Stomach smooth muscle (tissue), 2 donors: Measurements from ENCODE around the gene VSIR.

ENCODE experiments used
- H3K27ac ChIP-seq: one replicate; pipeline ENCODE4 v1.7.0; 2013; ENCODE audit warnings: mild to moderate bottlenecking, low read length, inconsistent platforms
- H3K27me3 ChIP-seq, 2 donors: one replicate each; pipeline ENCODE4 v1.7.0; 2013; ENCODE audit warnings: low read length in 2 of 2; ENCODE audit not compliant: insufficient read depth in 2 of 2, control insufficient read depth in 1 of 2
- H3K36me3 ChIP-seq, 2 donors: one replicate each; pipeline ENCODE4 v1.7.0; 2013; ENCODE audit warnings: low read length in 2 of 2; ENCODE audit not compliant: control insufficient read depth in 2 of 2, insufficient read depth in 2 of 2
- H3K4me1 ChIP-seq: one replicate; pipeline ENCODE4 v1.7.0; 2013; ENCODE audit warnings: low read length; ENCODE audit not compliant: control insufficient read depth, insufficient read depth
- H3K4me3 ChIP-seq, 2 donors: one replicate each; pipeline ENCODE4 v1.7.0; 2013; ENCODE audit warnings: low read length in 2 of 2
- H3K9ac ChIP-seq, 2 donors: one replicate each; pipeline ENCODE4 v1.7.0; 2013; ENCODE audit warnings: low read length in 2 of 2, mild to moderate bottlenecking in 1 of 2
- H3K9me3 ChIP-seq, 2 donors: one replicate each; pipeline ENCODE4 v1.7.0; 2013; ENCODE audit warnings: low read length in 2 of 2; ENCODE audit not compliant: control insufficient read depth in 2 of 2
- donor health status: healthy.
- donor health status: Pancreatic carcinoma.

The VSIR gene

GRCh38 chr10:71773221-71773971, at the start of gene VSIR:
Gene VSIR (minus strand): TSS chr10:71773520. CDS start chr10:71773439, 81 bp downstream.
- Histone ChIP-seq H3K9me3 (no peaks in the 10 kb centered on the region), H3K9ac (peak within 1 kb of the TSS; percentile 86), H3K36me3 (no peaks in the 10 kb centered on the region), H3K27ac (peak within 1 kb of the TSS; percentile 88), H3K27me3 (no peaks in the 10 kb centered on the region), H3K4me3 (peak within 1 kb of the TSS; percentile 71 to 93), H3K4me1 (peaks cover 52% of the 10 kb centered on the region)

DNA sequence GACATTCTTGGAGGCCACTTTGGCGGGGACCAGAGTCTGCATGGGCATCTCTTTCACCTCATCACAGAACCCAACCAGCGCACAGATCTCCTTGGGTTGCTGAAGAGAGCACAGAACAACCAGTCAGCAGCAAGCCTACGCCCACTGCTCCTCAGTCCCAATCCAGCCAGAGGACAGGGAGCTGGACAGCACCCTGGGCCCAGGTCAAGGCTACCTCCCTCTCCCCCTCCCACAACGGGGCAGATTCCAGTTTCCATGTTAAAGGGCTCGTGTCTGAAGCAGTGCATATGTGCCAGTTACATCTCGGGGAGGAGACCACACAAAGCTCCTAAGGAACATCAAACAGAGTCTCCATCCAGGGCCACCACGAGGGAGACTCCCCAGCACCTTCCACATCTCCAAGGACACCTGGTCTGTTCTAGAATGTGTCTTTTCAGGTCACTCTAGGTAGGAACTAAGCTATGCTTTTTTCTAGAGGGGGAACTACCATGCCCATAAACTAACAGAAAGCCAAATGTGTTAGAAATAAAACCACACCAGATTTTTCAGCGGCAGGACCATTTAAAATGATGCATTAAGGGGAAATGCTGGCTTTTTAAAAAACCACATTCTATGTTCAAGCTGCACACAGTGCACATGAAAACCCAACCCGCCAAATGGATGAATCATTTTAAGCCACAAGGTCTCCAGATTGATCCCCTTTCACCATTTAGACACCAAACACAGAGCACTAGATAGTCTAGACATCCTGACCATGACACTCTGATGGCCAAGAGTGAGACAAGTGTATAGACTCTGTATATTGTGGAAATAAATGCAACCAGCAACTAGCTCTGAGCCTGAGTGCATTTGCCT, 48.8 kb upstream of the VSIR start:
- no peak overlapping the region for H3K4me3 ChIP-seq
- H3K27me3 ChIP-seq, result no peaks in the 10 kb centered on the region
- H3K36me3 ChIP-seq, result peaks cover 80 to 86% of the 10 kb centered on the region in 2 donors
- H3K9ac ChIP-seq, result no peak overlapping the region
- H3K4me1 ChIP-seq, result peaks cover 10% of the 10 kb centered on the region
- H3K27ac ChIP-seq, result no peak overlapping the region
- no peaks in the 10 kb centered on the region for H3K9me3 ChIP-seq

DNA sequence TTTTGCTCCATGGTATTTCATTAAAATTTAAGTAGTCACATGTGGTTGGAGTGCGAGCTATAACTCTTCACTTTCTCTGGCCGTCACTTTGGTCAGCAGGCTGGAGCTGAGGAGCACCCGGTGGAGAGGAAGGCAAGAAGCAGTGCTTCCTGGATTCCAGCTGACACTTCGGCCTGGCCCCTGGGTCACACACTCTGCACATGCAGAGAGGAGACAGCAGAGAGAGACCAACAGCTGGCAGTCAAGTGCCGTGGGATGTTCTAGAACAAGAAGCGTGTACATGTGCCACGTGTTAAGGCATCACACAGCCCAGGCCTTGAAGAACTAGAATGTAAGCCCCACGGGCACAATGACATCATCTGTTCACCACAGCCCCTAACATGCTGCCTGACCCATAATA, 47.6 kb upstream of the VSIR start:
- H3K27me3 ChIP-seq, result no peaks in the 10 kb centered on the region
- H3K36me3 ChIP-seq, result peaks cover 81 to 90% of the 10 kb centered on the region in 2 donors
- H3K9ac ChIP-seq, result no peak overlapping the region
- peaks cover 10% of the 10 kb centered on the region for H3K4me1 ChIP-seq
- no peaks in the 10 kb centered on the region for H3K9me3 ChIP-seq
- no peak overlapping the region for H3K4me3 ChIP-seq
- no peak overlapping the region for H3K27ac ChIP-seq

DNA sequence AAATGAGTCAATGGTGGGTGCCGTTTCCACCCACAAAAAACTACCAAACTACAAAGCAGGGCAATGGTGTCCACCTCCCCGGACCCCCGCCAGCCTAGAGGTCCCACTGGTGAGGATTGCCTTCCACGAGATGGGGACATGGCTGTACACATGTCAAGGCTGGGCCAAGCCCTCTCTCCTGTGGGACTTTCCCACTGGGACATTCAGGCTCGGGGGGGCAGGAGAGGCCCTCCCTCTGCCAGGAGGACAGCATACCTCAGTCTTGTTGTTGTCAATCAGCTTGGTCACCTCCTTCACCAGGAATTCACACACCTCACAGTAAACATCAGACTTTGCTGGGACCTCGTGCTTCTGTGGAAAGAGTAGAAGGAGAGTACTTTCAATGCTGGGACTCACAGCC, 46.7 kb upstream of the VSIR start:
- H3K4me1 ChIP-seq, result peaks cover 10% of the 10 kb centered on the region
- no peaks in the 10 kb centered on the region for H3K27me3 ChIP-seq
- no peak overlapping the region for H3K4me3 ChIP-seq
- no peaks in the 10 kb centered on the region for H3K9me3 ChIP-seq
- no peak overlapping the region for H3K27ac ChIP-seq
- no peak overlapping the region for H3K9ac ChIP-seq
- peaks cover 77 to 89% of the 10 kb centered on the region in 2 donors for H3K36me3 ChIP-seq

GRCh38 chr10:71819441-71819861, 46.1 kb upstream of the VSIR start:
- Histone ChIP-seq H3K4me3 (no peak overlapping the region), H3K9ac (no peak overlapping the region), H3K9me3 (no peaks in the 10 kb centered on the region), H3K27me3 (no peaks in the 10 kb centered on the region), H3K36me3 (peaks cover 73 to 88% of the 10 kb centered on the region in 2 donors), H3K27ac (no peak overlapping the region), H3K4me1 (peaks cover 11% of the 10 kb centered on the region)

DNA sequence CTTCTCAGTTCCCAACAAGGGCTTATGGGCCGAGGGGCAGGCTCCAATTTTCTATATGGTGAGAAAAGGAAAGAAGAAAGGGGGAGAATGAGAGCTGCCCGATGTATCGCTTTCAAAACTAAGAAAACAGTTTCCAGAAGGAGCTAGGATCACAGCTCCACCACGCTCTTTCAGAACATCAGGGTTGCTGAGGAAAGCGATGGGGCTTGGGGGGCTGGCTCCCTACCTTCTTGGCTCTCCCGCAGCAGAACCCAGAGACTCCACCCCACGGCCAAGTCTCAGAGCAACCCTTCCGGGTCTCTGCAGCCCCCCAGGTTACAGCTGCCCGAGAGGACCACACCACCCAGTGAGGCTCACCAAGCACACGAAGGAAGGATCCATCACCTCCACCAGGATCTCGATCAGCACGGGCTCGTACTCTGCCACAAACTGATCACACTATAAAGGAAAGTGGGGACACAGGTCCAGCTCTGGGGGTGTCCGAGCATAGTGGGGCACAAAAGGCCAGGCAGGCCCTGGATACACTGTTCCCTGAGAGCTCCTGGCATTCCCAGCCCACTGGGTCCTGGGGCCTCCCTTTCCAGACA, 45.4 kb upstream of the VSIR start:
- Histone ChIP-seq H3K36me3 (peaks cover 69 to 83% of the 10 kb centered on the region in 2 donors), H3K9ac (no peak overlapping the region), H3K9me3 (no peaks in the 10 kb centered on the region), H3K4me3 (no peak overlapping the region), H3K27ac (no peak overlapping the region), H3K4me1 (peaks cover 12% of the 10 kb centered on the region), H3K27me3 (no peaks in the 10 kb centered on the region)

- Histone ChIP-seq H3K9ac (no peak overlapping the region), H3K4me1 (peaks cover 12% of the 10 kb centered on the region), H3K27me3 (no peaks in the 10 kb centered on the region), H3K27ac (no peak overlapping the region), H3K36me3 (peaks cover 65 to 76% of the 10 kb centered on the region in 2 donors), H3K9me3 (no peaks in the 10 kb centered on the region), H3K4me3 (no peak overlapping the region)
Observed at GRCh38 chr10:71817831-71818655, 44.7 kb upstream of the VSIR start.

- H3K27me3 ChIP-seq, result no peaks in the 10 kb centered on the region
- H3K4me3 ChIP-seq, result no peak overlapping the region
- H3K36me3 ChIP-seq, result peaks cover 59 to 68% of the 10 kb centered on the region in 2 donors
- H3K4me1 ChIP-seq, result peaks cover 19% of the 10 kb centered on the region
- no peak overlapping the region for H3K9ac ChIP-seq
- no peaks in the 10 kb centered on the region for H3K9me3 ChIP-seq
- H3K27ac ChIP-seq, result no peak overlapping the region
Observed at GRCh38 chr10:71816936-71817618, 43.8 kb upstream of the VSIR start.

DNA sequence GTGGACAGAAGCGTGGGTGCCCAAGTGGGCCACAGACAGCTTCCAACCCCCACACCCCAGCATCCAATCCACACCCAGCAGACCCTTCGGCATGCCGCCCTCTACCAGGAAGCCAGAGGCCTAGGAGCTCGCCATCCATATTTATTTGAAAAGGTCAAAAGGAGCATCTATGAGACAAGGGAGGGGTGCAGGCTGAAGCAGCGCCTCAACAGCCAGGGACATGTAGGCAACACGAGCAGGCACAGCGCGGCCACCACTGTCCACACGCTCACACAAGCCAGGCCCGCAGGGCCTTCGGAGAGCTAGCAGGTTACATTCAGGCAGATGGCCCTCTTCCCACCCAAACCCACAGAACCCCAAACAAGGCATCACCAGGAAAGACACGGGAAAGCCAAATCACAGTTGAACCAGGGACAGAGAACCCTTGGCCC, 43.1 kb upstream of the VSIR start:
- H3K4me3 ChIP-seq, result no peak overlapping the region
- no peaks in the 10 kb centered on the region for H3K9me3 ChIP-seq
- H3K4me1 ChIP-seq, result peaks cover 20% of the 10 kb centered on the region
- H3K27ac ChIP-seq, result no peak overlapping the region
- no peaks in the 10 kb centered on the region for H3K27me3 ChIP-seq
- H3K9ac ChIP-seq, result no peak overlapping the region
- H3K36me3 ChIP-seq, result peaks cover 53 to 62% of the 10 kb centered on the region in 2 donors
